ENCODE results near the gene NKAIN2. TPM values are rescaled to one million over a fixed set of nuclear protein-coding genes. Genes with fewer than 3 reads are reported as not detected.

The NKAIN2 gene
- total RNA-seq, 1 experiment from 2014 or later = 2.2 TPM

GRCh38 chr6:124423621-124424020 lies 620.0 kb downstream of the NKAIN2 start:
- ChIA-PET POLR2A (ENCODE audit: low non-redundant PET) (no interaction called here), CTCF (no interaction called here)
- Histone ChIP-seq H3K27ac (ENCODE audit: low read depth, low read length, poor library complexity, severe bottlenecking) (no peak overlapping the region), H3K4me1 (ENCODE audit: insufficient read depth, low read length, poor library complexity, severe bottlenecking) (no peaks in the 10 kb centered on the region), H3K4me3 (ENCODE audit: low read depth, low read length, poor library complexity, severe bottlenecking) (no peak overlapping the region), H3K27me3 (replicated peaks; ENCODE audit: insufficient read depth, low read depth, low read length, poor library complexity) (no peaks in the 10 kb centered on the region), H3K9me3 (ENCODE audit: low read depth, low read length, poor library complexity, severe bottlenecking) (no peaks in the 10 kb centered on the region), H3K36me3 (ENCODE audit: insufficient read depth, low read length, poor library complexity, severe bottlenecking) (no peaks in the 10 kb centered on the region)
- BruUV-seq (replicated peaks) = no TSS peak
- DNase-seq (ENCODE audit: low spot score) = no peak
- TF ChIP-seq EZH2 (IDR thresholded peaks at IDR 0.05; ENCODE audit: borderline replicate concordance, low read depth, low read length, poor library complexity, severe bottlenecking) (no peak), CTCF (conservative IDR thresholded peaks at IDR 0.05; ENCODE audit: low read depth, low read length) (no peak)
- intact Hi-C loops (cut with micrococcal nuclease; ENCODE audit: unreplicated experiment) = no loop called here

- POLR2A ChIA-PET (ENCODE audit: low non-redundant PET) = no interaction called here
- intact Hi-C loops (cut with micrococcal nuclease; ENCODE audit: unreplicated experiment) = no loop called here
- H3K4me3 ChIP-seq (ENCODE audit: low read depth, low read length, poor library complexity, severe bottlenecking) = no peak overlapping the region
- H3K9me3 ChIP-seq (ENCODE audit: low read depth, low read length, poor library complexity, severe bottlenecking) = no peaks in the 10 kb centered on the region
- BruUV-seq (replicated peaks) = no TSS peak
- CTCF ChIA-PET = no interaction called here
- TF ChIP-seq CTCF (conservative IDR thresholded peaks at IDR 0.05; ENCODE audit: low read depth, low read length) (no peak), EZH2 (IDR thresholded peaks at IDR 0.05; ENCODE audit: borderline replicate concordance, low read depth, low read length, poor library complexity, severe bottlenecking) (no peak)
- H3K27me3 ChIP-seq (replicated peaks; ENCODE audit: insufficient read depth, low read depth, low read length, poor library complexity) = no peaks in the 10 kb centered on the region
- no peak for DNase-seq (ENCODE audit: low spot score)
- no peaks in the 10 kb centered on the region for H3K4me1 ChIP-seq (ENCODE audit: insufficient read depth, low read length, poor library complexity, severe bottlenecking)
- H3K36me3 ChIP-seq (ENCODE audit: insufficient read depth, low read length, poor library complexity, severe bottlenecking) = no peaks in the 10 kb centered on the region
- no peak overlapping the region for H3K27ac ChIP-seq (ENCODE audit: low read depth, low read length, poor library complexity, severe bottlenecking)
Observed at GRCh38 chr6:124430740-124431318, 627.2 kb downstream of the NKAIN2 start.

GRCh38 chr6:124432620-124433019 lies 629.0 kb downstream of the NKAIN2 start:
- Histone ChIP-seq H3K4me3 (ENCODE audit: low read depth, low read length, poor library complexity, severe bottlenecking) (no peak overlapping the region), H3K4me1 (ENCODE audit: insufficient read depth, low read length, poor library complexity, severe bottlenecking) (no peaks in the 10 kb centered on the region), H3K27me3 (replicated peaks; ENCODE audit: insufficient read depth, low read depth, low read length, poor library complexity) (no peaks in the 10 kb centered on the region), H3K36me3 (ENCODE audit: insufficient read depth, low read length, poor library complexity, severe bottlenecking) (no peaks in the 10 kb centered on the region), H3K9me3 (ENCODE audit: low read depth, low read length, poor library complexity, severe bottlenecking) (no peaks in the 10 kb centered on the region), H3K27ac (ENCODE audit: low read depth, low read length, poor library complexity, severe bottlenecking) (no peak overlapping the region)
- BruUV-seq (replicated peaks) = no TSS peak
- TF ChIP-seq EZH2 (IDR thresholded peaks at IDR 0.05; ENCODE audit: borderline replicate concordance, low read depth, low read length, poor library complexity, severe bottlenecking) (no peak), CTCF (conservative IDR thresholded peaks at IDR 0.05; ENCODE audit: low read depth, low read length) (no peak)
- intact Hi-C loops (cut with micrococcal nuclease; ENCODE audit: unreplicated experiment) = no loop called here
- POLR2A ChIA-PET (ENCODE audit: low non-redundant PET) = no interaction called here
- CTCF ChIA-PET = no interaction called here
- no peak for DNase-seq (ENCODE audit: low spot score)
